GM12878 (cell line): ENCODE data around the gene WDR64.

Experiments
- CTCF ChIP-seq, 3 experiments: IDR thresholded peaks in 2 of 3; conservative IDR thresholded peaks in 1 of 3; 2 replicates each; pipeline ENCODE4 v1.5.1; 2011; ENCODE audit warnings: low read depth in 3 of 3, low read length in 3 of 3, mild to moderate bottlenecking in 3 of 3, control low read depth in 2 of 3, moderate library complexity in 2 of 3, inconsistent platforms in 1 of 3, mixed read lengths in 1 of 3; ENCODE audit not compliant: control insufficient read depth in 2 of 3, insufficient read depth in 1 of 3; ENCODE audit errors: extremely low read depth in 1 of 3
- MAX ChIP-seq: IDR thresholded peaks from 2 replicates; pipeline ENCODE4 v1.6.1; 2012; ENCODE audit warnings: low read depth, low read length, improper control_type of control experiment
- NR2C1 ChIP-seq: fragments of 450-650 bp; IDR thresholded peaks from 2 replicates; pipeline ENCODE4 v1.6.1; 2017; ENCODE audit warnings: antibody characterized with exemption, mild to moderate bottlenecking, moderate library complexity
- NR2C2 ChIP-seq: IDR thresholded peaks from 2 replicates; pipeline ENCODE4 v1.6.1; 2011; ENCODE audit warnings: borderline replicate concordance, low read depth; ENCODE audit not compliant: control insufficient read depth, insufficient read length
- PKNOX1 ChIP-seq: fragments of 450-650 bp; IDR thresholded peaks from 2 replicates; pipeline ENCODE4 v1.6.1; 2016; ENCODE audit warnings: mild to moderate bottlenecking
- RAD21 ChIP-seq: IDR thresholded peaks from 2 replicates; pipeline ENCODE4 v1.6.1; 2011; ENCODE audit warnings: mild to moderate bottlenecking, low read depth, low read length, moderate library complexity; ENCODE audit not compliant: insufficient read depth
- RCOR1 ChIP-seq: conservative IDR thresholded peaks from 2 replicates; pipeline ENCODE4 v1.6.1; 2012; ENCODE audit warnings: low read depth, low read length, improper control_type of control experiment
- TAF1 ChIP-seq: IDR thresholded peaks from 2 replicates; pipeline ENCODE4 v1.6.1; 2011; ENCODE audit warnings: mild to moderate bottlenecking, low read depth, low read length, borderline replicate concordance
- ZNF217 ChIP-seq: fragments of 450-650 bp; IDR thresholded peaks from 2 replicates; pipeline ENCODE4 v1.6.1; 2017; ENCODE audit warnings: antibody characterized with exemption, mild to moderate bottlenecking

- TF ChIP-seq CTCF (IDR thresholded peaks at IDR 0.05 in 2 of 3, conservative IDR thresholded peaks at IDR 0.05 in 1 of 3; ENCODE audit: control insufficient read depth in 2 of 3, extremely low read depth in 1 of 3, insufficient read depth in 1 of 3, low read depth in 3 of 3, low read length in 3 of 3) (no peak), NR2C2 (no peak), RCOR1 (no peak), PKNOX1 (no peak), ZNF217 (no peak), TAF1 (no peak), RAD21 (no peak), MAX (no peak), NR2C1 (no peak)
Observed at GRCh38 chr1:241829468-241829867, 177.4 kb downstream of the WDR64 start.
